GM23338 (cell line): ENCODE results near the gene RPRD1A. TPM values are rescaled to one million over a fixed set of nuclear protein-coding genes. Genes with fewer than 3 reads are reported as not detected.

Experiments
- ATAC-seq: fragments of 200-7000 bp; cut with Tn5 transposase; 3 replicates; pipeline ENCODE4 v1.9.1; 2020
- DNase-seq: peaks from one replicate; pipeline ENCODE4 v3.0.0-alpha.2; 2015; ENCODE audit warnings: low spot score
- H2AFZ ChIP-seq: fragments of 200-600 bp; sonication (generic); 2 replicates; pipeline ENCODE4 v1.8.0; 2016; ENCODE audit warnings: antibody characterized with exemption, mild to moderate bottlenecking, moderate library complexity
- H3F3A ChIP-seq: fragments of 200-600 bp; sonication (generic); replicated peaks from 2 replicates; pipeline ENCODE4 v1.8.0; 2017; ENCODE audit warnings: antibody characterized with exemption, mixed run types, low read depth
- H3K27ac ChIP-seq: fragments of 200-600 bp; sonication (generic); 2 replicates; pipeline ENCODE4 v1.6.1; 2016; ENCODE audit warnings: low read depth
- H3K27me3 ChIP-seq: fragments of 200-600 bp; sonication (generic); 2 replicates; pipeline ENCODE4 v1.8.0; 2016; ENCODE audit warnings: mild to moderate bottlenecking, mixed run types, moderate library complexity; ENCODE audit not compliant: insufficient read depth
- H3K36me3 ChIP-seq: fragments of 200-600 bp; sonication (generic); 2 replicates; pipeline ENCODE4 v1.8.0; 2016; ENCODE audit warnings: mild to moderate bottlenecking; ENCODE audit not compliant: insufficient read depth
- H3K4me1 ChIP-seq: fragments of 200-600 bp; sonication (generic); 2 replicates; pipeline ENCODE4 v1.8.0; 2016; ENCODE audit warnings: mild to moderate bottlenecking, moderate library complexity; ENCODE audit not compliant: insufficient read depth
- H3K4me2 ChIP-seq: fragments of 200-600 bp; sonication (generic); 2 replicates; pipeline ENCODE4 v1.7.1; 2017; ENCODE audit warnings: mixed run types
- H3K4me3 ChIP-seq: fragments of 200-600 bp; sonication (generic); 2 replicates; pipeline ENCODE4 v1.6.1; 2016; ENCODE audit warnings: mixed run types
- H3K79me2 ChIP-seq: fragments of 200-600 bp; sonication (generic); replicated peaks from 2 replicates; pipeline ENCODE4 v1.8.0; 2017; ENCODE audit warnings: mild to moderate bottlenecking; ENCODE audit not compliant: insufficient read depth
- H3K9me2 ChIP-seq: fragments of 200-600 bp; sonication (generic); 2 replicates; pipeline ENCODE4 v1.8.0; 2017; ENCODE audit not compliant: insufficient read depth
- H4K20me1 ChIP-seq: fragments of 200-600 bp; sonication (generic); replicated peaks from 2 replicates; pipeline ENCODE4 v1.8.0; 2017; ENCODE audit warnings: mild to moderate bottlenecking; ENCODE audit not compliant: insufficient read depth
- H3K27ac Mint-ChIP-seq: 2 replicates; pipeline ENCODE4 v1.8.0; 2020; ENCODE audit warnings: inconsistent platforms, mild to moderate bottlenecking, moderate library complexity, mixed read lengths
- H3K27me3 Mint-ChIP-seq: 3 replicates; pipeline ENCODE4 v1.8.0; 2022; ENCODE audit warnings: low read depth, mild to moderate bottlenecking, moderate library complexity, mixed read lengths, inconsistent platforms; ENCODE audit not compliant: insufficient read depth, poor library complexity
- H3K36me3 Mint-ChIP-seq: 3 replicates; pipeline ENCODE4 v1.8.0; 2021; ENCODE audit warnings: low read depth, mild to moderate bottlenecking, inconsistent platforms, moderate library complexity, mixed read lengths
- H3K4me1 Mint-ChIP-seq: 3 replicates; pipeline ENCODE4 v1.8.0; 2020; ENCODE audit warnings: mild to moderate bottlenecking, inconsistent platforms, mixed read lengths
- H3K4me3 Mint-ChIP-seq: 3 replicates; pipeline ENCODE4 v1.8.0; 2021; ENCODE audit warnings: moderate library complexity, mild to moderate bottlenecking, inconsistent platforms, mixed read lengths
- H3K9me3 Mint-ChIP-seq: 3 replicates; pipeline ENCODE4 v1.8.0; 2020; ENCODE audit warnings: moderate library complexity, mild to moderate bottlenecking, inconsistent platforms, mixed read lengths
- CREB1 ChIP-seq: fragments of 250-450 bp; sonication (Bioruptor Pico); IDR thresholded peaks from 2 replicates; pipeline ENCODE4 v1.5.0; 2020; ENCODE audit warnings: low read depth, mild to moderate bottlenecking, moderate library complexity
- CTCF ChIP-seq, 2 experiments: fragments of 200-600 bp in 1 of 2; sonication (generic) in 1 of 2; conservative IDR thresholded peaks; 2 replicates each; pipeline versions ENCODE4 v1.5.1 to v1.6.1; 2016 to 2017; ENCODE audit warnings: antibody characterized with exemption in 2 of 2, low read depth in 2 of 2, mild to moderate bottlenecking in 2 of 2, moderate library complexity in 1 of 2
- ETS1 ChIP-seq: IDR thresholded peaks from 2 replicates; pipeline ENCODE4 v1.6.1; 2016; ENCODE audit warnings: antibody characterized with exemption
- EZH2 ChIP-seq: fragments of 200-600 bp; sonication (generic); IDR thresholded peaks from one replicate; pipeline ENCODE4 v1.8.0; 2017; ENCODE audit warnings: antibody characterized with exemption, mild to moderate bottlenecking, low read depth; ENCODE audit not compliant: unreplicated experiment
- EZH2phosphoT487 ChIP-seq: fragments of 200-600 bp; sonication (generic); IDR thresholded peaks from one replicate; pipeline ENCODE4 v1.8.1; 2018; ENCODE audit warnings: antibody characterized with exemption; ENCODE audit not compliant: unreplicated experiment
- JUNB ChIP-seq: IDR thresholded peaks from one replicate; pipeline ENCODE4 v1.6.1; 2016; ENCODE audit warnings: antibody characterized with exemption; ENCODE audit not compliant: unreplicated experiment
- NANOG ChIP-seq: IDR thresholded peaks from 2 replicates; pipeline ENCODE4 v1.6.1; 2016; ENCODE audit warnings: antibody characterized with exemption, borderline replicate concordance
- POLR2AphosphoS5 ChIP-seq: IDR thresholded peaks from 2 replicates; pipeline ENCODE4 v1.6.1; 2016; ENCODE audit warnings: antibody characterized with exemption, low read depth
- REST ChIP-seq: IDR thresholded peaks from one replicate; pipeline ENCODE4 v1.6.1; 2018; ENCODE audit warnings: antibody characterized with exemption; ENCODE audit not compliant: unreplicated experiment
- STAT1 ChIP-seq: IDR thresholded peaks from one replicate; pipeline ENCODE4 v1.6.1; 2016; ENCODE audit warnings: antibody characterized with exemption; ENCODE audit not compliant: unreplicated experiment
- ZNF114 ChIP-seq: fragments of 250-450 bp; sonication (Bioruptor Pico); IDR thresholded peaks from 2 replicates; pipeline ENCODE4 v1.5.0; 2020; ENCODE audit warnings: mild to moderate bottlenecking, moderate library complexity
- ZNF331 ChIP-seq: fragments of 250-450 bp; sonication (Bioruptor Pico); IDR thresholded peaks from 2 replicates; pipeline ENCODE4 v1.5.0; 2020; ENCODE audit warnings: low read depth, mild to moderate bottlenecking, moderate library complexity
- ZNF462 ChIP-seq: fragments of 250-450 bp; sonication (Bioruptor Pico); IDR thresholded peaks from 2 replicates; pipeline ENCODE4 v1.5.0; 2020; ENCODE audit warnings: mild to moderate bottlenecking, moderate library complexity
- polyA plus RNA-seq: library from polyadenylated mRNA; unstranded; fragments of >200 nt; fragmentation: Nextera tagmentation; extraction: Ambion mirVana; gene quantifications from 2 replicates; pipeline ENCODE4 v1.2.1, GENCODE V29; 2016
- total RNA-seq: library from RNA; depleted of rRNA; stranded (reverse); fragments of >200 nt; shearing (Covaris generic); gene quantifications from 2 replicates; pipeline ENCODE4 v1.2.3, GENCODE V29; 2014

The RPRD1A gene
- total and polyA plus RNA-seq, 2 experiments from 2014 or later: 67.9 to 157 TPM

DNA sequence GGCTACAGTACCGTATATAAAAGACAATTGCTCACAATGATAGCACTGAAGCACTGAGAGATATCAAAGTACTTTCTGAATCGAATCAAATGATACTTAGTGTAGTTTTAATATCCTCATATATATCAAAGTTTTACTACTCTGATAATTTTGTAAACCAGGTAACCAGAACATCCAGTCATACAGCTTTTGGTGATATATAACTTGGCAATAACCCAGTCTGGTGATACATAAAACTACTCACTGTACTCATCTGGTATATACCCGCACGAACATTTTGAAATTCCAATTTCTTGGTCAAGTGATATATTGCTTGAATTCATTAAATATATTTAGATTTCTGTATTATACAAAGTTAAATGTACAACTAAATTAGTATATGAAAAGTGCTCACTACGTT lies 41.2 kb upstream of the RPRD1A start:
- H3K4me1 ChIP-seq: no peaks in the 10 kb centered on the region
- Mint-ChIP-seq H3K9me3 (peaks cover 5% of the 10 kb centered on the region; the same call in 1 of the 3 replicates), H3K4me1 (no peaks in the 10 kb centered on the region), H3K4me3 (no peak overlapping the region), H3K27me3 (no peaks in the 10 kb centered on the region), H3K36me3 (peaks cover 31% of the 10 kb centered on the region), H3K27ac (no peak overlapping the region)
- H2AFZ ChIP-seq: no peak overlapping the region
- DNase-seq (no peak), ATAC-seq (no peak)
- no peak overlapping the region for H3K4me2 ChIP-seq
- H3K27me3 ChIP-seq: no peaks in the 10 kb centered on the region
- H3K27ac ChIP-seq: no peak overlapping the region
- peaks cover 21% of the 10 kb centered on the region; the same call in 1 of the 2 replicates for H3K36me3 ChIP-seq
- H3K4me3 ChIP-seq: no peak overlapping the region
- no peaks in the 10 kb centered on the region for H3F3A ChIP-seq
- H4K20me1 ChIP-seq: no peaks in the 10 kb centered on the region
- H3K9me2 ChIP-seq: no peaks in the 10 kb centered on the region
- TF ChIP-seq EZH2phosphoT487 (no peak), CREB1 (CRISPR knock-in tag) (no peak), JUNB (no peak), ZNF462 (CRISPR knock-in tag) (no peak), ZNF331 (no peak), NANOG (no peak), REST (no peak), ETS1 (no peak), ZNF114 (CRISPR knock-in tag) (no peak), EZH2 (no peak), CTCF (conservative IDR thresholded peaks at IDR 0.05; ENCODE audit: low read depth in 2 of 2) (no peak), STAT1 (no peak), POLR2AphosphoS5 (no peak)
- no peaks in the 10 kb centered on the region for H3K79me2 ChIP-seq
